H1 (cell line): ENCODE results near the gene PYGL. TPM values are rescaled to one million over a fixed set of nuclear protein-coding genes. Genes with fewer than 3 reads are reported as not detected.

Experiments
- CTCF ChIA-PET: fragments of 300-600 bp; sonication (Branson Sonifier 250); formaldehyde crosslinking; loops from one replicate; lab custom pipeline; 2021; ENCODE audit not compliant: partially characterized antibody; lab: Charles Lee
- POLR2A ChIA-PET: fragments of 300-600 bp; sonication (Branson Sonifier 250); formaldehyde crosslinking; loops from one replicate; lab custom pipeline; 2021; ENCODE audit warnings: inconsistent platforms; ENCODE audit not compliant: partially characterized antibody; lab: Charles Lee
- DNase-seq, 2 experiments: peaks; one replicate each; pipeline versions ENCODE4 v3.0.0 to v3.0.0-alpha.2; 2010 to 2022; ENCODE audit warnings: low spot score in 2 of 2, low read depth in 1 of 2, mixed read lengths in 1 of 2
- FAIRE-seq: peaks from 2 replicates; lab custom pipeline; 2011; peaks lifted over from hg19 to GRCh38; lab: Jason Lieb, UNC
- H2AFZ ChIP-seq: 2 replicates; pipeline ENCODE4 v1.8.1; 2012; ENCODE audit warnings: low read length, inconsistent platforms
- H2AK5ac ChIP-seq: 2 replicates; pipeline ENCODE4 v1.6.1; 2013; ENCODE audit warnings: low read depth, low read length
- H2BK120ac ChIP-seq: replicated peaks from 2 replicates; pipeline ENCODE3; 2013; ENCODE audit warnings: low read depth, low read length, inconsistent platforms
- H2BK12ac ChIP-seq: 2 replicates; pipeline ENCODE4 v1.6.1; 2013; ENCODE audit warnings: low read depth, low read length
- H2BK15ac ChIP-seq: 2 replicates; pipeline ENCODE4 v1.6.1; 2013; ENCODE audit warnings: low read length
- H2BK20ac ChIP-seq: 2 replicates; pipeline ENCODE4 v1.6.1; 2013; ENCODE audit warnings: low read length
- H2BK5ac ChIP-seq: 2 replicates; pipeline ENCODE4 v1.6.1; 2013; ENCODE audit warnings: low read depth, low read length
- H3K14ac ChIP-seq: 2 replicates; pipeline ENCODE4 v1.6.1; 2013; ENCODE audit warnings: inconsistent platforms; ENCODE audit not compliant: insufficient read length
- H3K18ac ChIP-seq: 2 replicates; pipeline ENCODE4 v1.6.1; 2013; ENCODE audit warnings: low read length; ENCODE audit errors: extremely low read depth
- H3K23ac ChIP-seq: 2 replicates; pipeline ENCODE4 v1.6.1; 2013; ENCODE audit warnings: inconsistent platforms; ENCODE audit not compliant: insufficient read length
- H3K23me2 ChIP-seq: 2 replicates; pipeline ENCODE4 v1.6.1; 2013; ENCODE audit warnings: low read depth, low read length
- H3K27ac ChIP-seq: 2 replicates; pipeline ENCODE4 v1.6.1; 2011; ENCODE audit warnings: low read depth, low read length, inconsistent platforms
- H3K27me3 ChIP-seq, 4 experiments: replicated peaks in 1 of 4; 1 replicate in 1 of 4; 2 replicates in 3 of 4; pipeline versions ENCODE4 v1.6.1 to v1.8.1; 2011 to 2013; ENCODE audit warnings: low read length in 3 of 4, mild to moderate bottlenecking in 3 of 4, inconsistent platforms in 2 of 4, mixed read lengths in 2 of 4, moderate library complexity in 1 of 4; ENCODE audit not compliant: control insufficient read depth in 3 of 4, insufficient read depth in 3 of 4; ENCODE audit errors: extremely low read depth in 1 of 4
- H3K36me3 ChIP-seq, 4 experiments: 2 replicates each; pipeline versions ENCODE4 v1.6.1 to v1.8.1; 2011 to 2013; ENCODE audit warnings: mild to moderate bottlenecking in 4 of 4, low read length in 3 of 4, moderate library complexity in 2 of 4, control low read depth in 1 of 4, inconsistent platforms in 1 of 4; ENCODE audit not compliant: insufficient read depth in 4 of 4, control insufficient read depth in 2 of 4
- H3K4ac ChIP-seq: replicated peaks from 2 replicates; pipeline ENCODE3; 2013; ENCODE audit warnings: low read length, low read depth, mixed read lengths, inconsistent platforms; ENCODE audit not compliant: insufficient read length
- H3K4me1 ChIP-seq, 4 experiments: replicated peaks in 1 of 4; 1 replicate in 1 of 4; 2 replicates in 3 of 4; pipeline versions ENCODE4 v1.6.1 to v1.8.1; 2011 to 2013; ENCODE audit warnings: low read length in 3 of 4, inconsistent platforms in 2 of 4, mixed read lengths in 1 of 4; ENCODE audit not compliant: insufficient read depth in 4 of 4, control insufficient read depth in 3 of 4
- H3K4me2 ChIP-seq, 2 experiments: 2 replicates each; pipeline versions ENCODE4 v1.6.1 to v1.8.1; 2011 to 2013; ENCODE audit warnings: low read depth in 2 of 2, low read length in 2 of 2, control low read depth in 1 of 2, inconsistent platforms in 1 of 2, mild to moderate bottlenecking in 1 of 2; ENCODE audit not compliant: insufficient read depth in 1 of 2
- H3K4me3 ChIP-seq, 4 experiments: fragments of 200-600, 300-600 bp in 1 of 4; sonication (generic), shearing (Covaris generic), sonication (Bioruptor Twin) in 1 of 4; 2 replicates each; pipeline versions ENCODE4 v1.5.1 to v1.8.1; 2011 to 2016; ENCODE audit warnings: low read length in 4 of 4, low read depth in 3 of 4, control low read depth in 2 of 4, inconsistent platforms in 2 of 4, mild to moderate bottlenecking in 2 of 4, mixed read lengths in 1 of 4, moderate library complexity in 1 of 4; ENCODE audit not compliant: insufficient read depth in 2 of 4; ENCODE audit errors: extremely low read depth in 1 of 4
- H3K56ac ChIP-seq: replicated peaks from 2 replicates; pipeline ENCODE3; 2013; ENCODE audit warnings: low read depth, mild to moderate bottlenecking, mixed read lengths, low read length, inconsistent platforms; ENCODE audit not compliant: insufficient read length
- H3K79me1 ChIP-seq: 2 replicates; pipeline ENCODE4 v1.6.1; 2013; ENCODE audit warnings: low read depth, low read length, control low read depth
- H3K79me2 ChIP-seq, 2 experiments: 2 replicates each; pipeline versions ENCODE4 v1.6.1 to v1.8.1; 2012 to 2013; ENCODE audit warnings: low read length in 2 of 2, mild to moderate bottlenecking in 2 of 2, inconsistent platforms in 1 of 2; ENCODE audit not compliant: insufficient read depth in 2 of 2, control insufficient read depth in 1 of 2
- H3K9ac ChIP-seq, 4 experiments: replicated peaks in 1 of 4; 1 replicate in 1 of 4; 2 replicates in 3 of 4; pipeline versions ENCODE4 v1.6.1 to v1.8.1; 2011 to 2013; ENCODE audit warnings: low read depth in 3 of 4, low read length in 3 of 4, control low read depth in 2 of 4, mild to moderate bottlenecking in 2 of 4, moderate library complexity in 2 of 4, inconsistent platforms in 1 of 4; ENCODE audit errors: extremely low read depth in 1 of 4
- H3K9me3 ChIP-seq, 2 experiments: 2 replicates each; pipeline versions ENCODE4 v1.6.1 to v1.8.1; 2012 to 2013; ENCODE audit warnings: mild to moderate bottlenecking in 2 of 2, moderate library complexity in 2 of 2, control low read depth in 1 of 2, inconsistent platforms in 1 of 2, low read depth in 1 of 2, low read length in 1 of 2, mixed read lengths in 1 of 2; ENCODE audit not compliant: insufficient read depth in 2 of 2
- H4K20me1 ChIP-seq, 2 experiments: replicated peaks in 1 of 2; 2 replicates each; pipeline versions ENCODE3 to v1.8.1; 2011 to 2013; ENCODE audit warnings: inconsistent platforms in 2 of 2, low read length in 2 of 2, mild to moderate bottlenecking in 1 of 2; ENCODE audit not compliant: insufficient read depth in 2 of 2, control insufficient read depth in 1 of 2
- H4K5ac ChIP-seq: 2 replicates; pipeline ENCODE4 v1.6.1; 2013; ENCODE audit warnings: low read length, low read depth, mixed read lengths, inconsistent platforms; ENCODE audit not compliant: insufficient read length
- H4K8ac ChIP-seq: 2 replicates; pipeline ENCODE4 v1.8.0; 2013; ENCODE audit warnings: mild to moderate bottlenecking, moderate library complexity, low read length, inconsistent platforms; ENCODE audit not compliant: insufficient read depth; ENCODE audit errors: extremely low read depth
- H4K91ac ChIP-seq: replicated peaks from 2 replicates; pipeline ENCODE3; 2013; ENCODE audit warnings: low read length, mixed read lengths, inconsistent platforms; ENCODE audit not compliant: insufficient read length
- BACH1 ChIP-seq: IDR thresholded peaks from 2 replicates; pipeline ENCODE4 v1.6.1; 2012; ENCODE audit warnings: low read length, improper control_type of control experiment
- CREB1 ChIP-seq: IDR thresholded peaks from 2 replicates; pipeline ENCODE4 v1.6.1; 2012; ENCODE audit warnings: inconsistent platforms
- EGR1 ChIP-seq: IDR thresholded peaks from 2 replicates; pipeline ENCODE4 v1.6.1; 2011; ENCODE audit warnings: low read depth, low read length, borderline replicate concordance
- FOSL1 ChIP-seq: IDR thresholded peaks from 2 replicates; pipeline ENCODE4 v1.6.1; 2011; ENCODE audit warnings: mild to moderate bottlenecking, low read depth, low read length, moderate library complexity; ENCODE audit not compliant: insufficient read depth
- JUN ChIP-seq: IDR thresholded peaks from 2 replicates; pipeline ENCODE4 v1.6.1; 2011; ENCODE audit warnings: low read depth, mild to moderate bottlenecking, improper control_type of control experiment, low read length
- RBBP5 ChIP-seq: IDR thresholded peaks from 2 replicates; pipeline ENCODE4 v1.7.1; 2012; ENCODE audit warnings: low read depth, mild to moderate bottlenecking, inconsistent platforms, low read length, moderate library complexity, borderline replicate concordance
- WGBS, 2 experiments: shearing (Covaris generic) in 1 of 2; methylation state at CpG; one replicate each; pipeline versions ENCODE4 v1.1.6 to v1.1.7; 2013 to 2015; ENCODE audit warnings: low lambda C conversion rate in 2 of 2, mixed read lengths in 2 of 2, inconsistent platforms in 1 of 2, low coverage in 1 of 2, missing lambda C conversion rate in 1 of 2; ENCODE audit not compliant: insufficient replicate concordance in 2 of 2, insufficient coverage in 1 of 2, insufficient read length in 1 of 2; ENCODE audit errors: extremely low coverage in 1 of 2, missing lambda C conversion rate in 1 of 2; 5-methylcytosine and 5-hydroxymethylcytosine counted together
- polyA plus RNA-seq, 7 experiments: library from polyadenylated mRNA; depleted of rRNA in 3 of 7; stranded (reverse) in 5 of 7; unstranded in 2 of 7; fragments of >200 nt in 5 of 7; fragments of 200-250 nt in 2 of 7; gene quantifications; 1 replicate in 5 of 7; 2 replicates in 1 of 7; 4 replicates in 1 of 7; pipeline versions ENCODE4 v1.2.1 to v1.2.3, GENCODE V29; 2011 to 2013; ENCODE audit warnings: missing spikeins in 2 of 7, mixed read lengths in 2 of 7
- total RNA-seq: library from RNA; stranded (reverse); fragmentation: NEBNext Ultra II Directional; extraction: Animal tissue kit (Norgen Biotek cat#: 25700); gene quantifications from 2 replicates; pipeline ENCODE4 v1.2.1, GENCODE V29; 2021
- TF ChIP-seq, protein P1 (sequence below): IDR thresholded peaks from 2 replicates; pipeline ENCODE4 v1.6.1; 2012; ENCODE audit warnings: low read length, inconsistent platforms
- TF ChIP-seq, protein P2 (sequence below): IDR thresholded peaks from 2 replicates; pipeline ENCODE4 v1.6.1; 2011; ENCODE audit warnings: low read length, improper control_type of control experiment
- TF ChIP-seq, protein P3 (sequence below): IDR thresholded peaks from 2 replicates; pipeline ENCODE4 v1.6.1; 2012; ENCODE audit warnings: inconsistent platforms

PYGL gene
- total and polyA plus RNA-seq, 2 of the 8 experiments (the other 6 are each of a cell fraction or from before 2014, with no cell fraction given), result 26.1 to 50.5 TPM

DNA sequence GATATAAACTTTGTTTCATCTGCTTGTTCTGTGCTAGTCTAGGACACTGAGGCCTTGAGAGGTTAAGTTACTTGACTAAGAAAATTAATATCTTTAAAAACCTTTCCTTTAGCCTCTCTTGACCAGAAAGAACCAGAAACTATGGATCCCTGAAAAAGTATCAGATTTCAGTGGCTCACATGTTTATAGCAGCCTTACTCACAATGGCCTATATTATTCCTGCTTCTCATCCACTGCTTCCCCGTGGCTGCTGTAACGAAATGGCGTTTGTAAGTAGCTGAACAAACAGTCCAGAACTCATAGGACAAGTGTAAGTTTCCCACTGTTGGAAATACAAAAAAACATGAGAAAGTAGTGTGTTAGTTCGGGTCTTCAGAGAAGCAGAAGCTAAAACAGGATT, 3.2 kb upstream of the PYGL start:
- H3K9ac ChIP-seq, result no peak overlapping the region
- no peaks in the 10 kb centered on the region for H3K79me2 ChIP-seq
- H3K4me2 ChIP-seq, result no peak overlapping the region
- 88% methylated on average over 4 of the region's 4 CpGs; no CpG with 5 or more reads in 1 of the 2 experiments for WGBS, 2 experiments
- H3K79me1 ChIP-seq, result no peaks in the 10 kb centered on the region
- H2BK20ac ChIP-seq, result no peak overlapping the region
- H3K4me3 ChIP-seq, result no peak overlapping the region
- no peak overlapping the region for H3K23ac ChIP-seq
- H4K20me1 ChIP-seq, result no peaks in the 10 kb centered on the region
- H3K14ac ChIP-seq, result no peak overlapping the region
- H2BK5ac ChIP-seq, result no peak overlapping the region
- no peak for DNase-seq
- no peak overlapping the region for H3K27ac ChIP-seq
- H2AFZ ChIP-seq, result peak overlapping the region; percentile 19; the same call in 1 of the 2 replicates
- ChIA-PET POLR2A (no interaction called here), CTCF (interaction anchor here (1.2 to 1.8 kb wide), 3 partner anchors 8 to 86 kb away, joined by 3 to 10 read pairs (median 3); no protein-coding TSS in a partner anchor)
- H4K8ac ChIP-seq, result no peak overlapping the region
- peaks cover 18% of the 10 kb centered on the region for H3K23me2 ChIP-seq
- no peak overlapping the region for H2BK120ac ChIP-seq
- no peak overlapping the region for H3K56ac ChIP-seq
- H4K91ac ChIP-seq, result no peak overlapping the region
- no peak overlapping the region for H2BK12ac ChIP-seq
- 0 out of 7 replicates have a peak, but pooled peaks cover 0 to 2% (median 0%) of the 10 kb centered on the region in 4 experiments for H3K27me3 ChIP-seq
- peaks cover 0 to 2% of the 10 kb centered on the region in 2 experiments; a peak in 1 of 4 replicates for H3K9me3 ChIP-seq
- H3K36me3 ChIP-seq, result no peaks in the 10 kb centered on the region
- peaks cover 0 to 4% (median 1%) of the 10 kb centered on the region in 4 experiments; a peak in 4 of 7 replicates for H3K4me1 ChIP-seq
- H2AK5ac ChIP-seq, result no peak overlapping the region
- no peak for FAIRE-seq
- H2BK15ac ChIP-seq, result no peak overlapping the region
- no peak overlapping the region for H3K4ac ChIP-seq
- no peak overlapping the region for H3K18ac ChIP-seq
- no peak overlapping the region for H4K5ac ChIP-seq
- TF ChIP-seq RBBP5 (no peak), JUN (no peak), EGR1 (no peak), FOSL1 (no peak), BACH1 (no peak), CREB1 (no peak)
- TF ChIP-seq, protein P1, sequence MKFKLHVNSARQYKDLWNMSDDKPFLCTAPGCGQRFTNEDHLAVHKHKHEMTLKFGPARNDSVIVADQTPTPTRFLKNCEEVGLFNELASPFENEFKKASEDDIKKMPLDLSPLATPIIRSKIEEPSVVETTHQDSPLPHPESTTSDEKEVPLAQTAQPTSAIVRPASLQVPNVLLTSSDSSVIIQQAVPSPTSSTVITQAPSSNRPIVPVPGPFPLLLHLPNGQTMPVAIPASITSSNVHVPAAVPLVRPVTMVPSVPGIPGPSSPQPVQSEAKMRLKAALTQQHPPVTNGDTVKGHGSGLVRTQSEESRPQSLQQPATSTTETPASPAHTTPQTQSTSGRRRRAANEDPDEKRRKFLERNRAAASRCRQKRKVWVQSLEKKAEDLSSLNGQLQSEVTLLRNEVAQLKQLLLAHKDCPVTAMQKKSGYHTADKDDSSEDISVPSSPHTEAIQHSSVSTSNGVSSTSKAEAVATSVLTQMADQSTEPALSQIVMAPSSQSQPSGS, result no peak
- TF ChIP-seq, protein P2, sequence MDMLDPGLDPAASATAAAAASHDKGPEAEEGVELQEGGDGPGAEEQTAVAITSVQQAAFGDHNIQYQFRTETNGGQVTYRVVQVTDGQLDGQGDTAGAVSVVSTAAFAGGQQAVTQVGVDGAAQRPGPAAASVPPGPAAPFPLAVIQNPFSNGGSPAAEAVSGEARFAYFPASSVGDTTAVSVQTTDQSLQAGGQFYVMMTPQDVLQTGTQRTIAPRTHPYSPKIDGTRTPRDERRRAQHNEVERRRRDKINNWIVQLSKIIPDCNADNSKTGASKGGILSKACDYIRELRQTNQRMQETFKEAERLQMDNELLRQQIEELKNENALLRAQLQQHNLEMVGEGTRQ, result no peak
- TF ChIP-seq, protein P3, sequence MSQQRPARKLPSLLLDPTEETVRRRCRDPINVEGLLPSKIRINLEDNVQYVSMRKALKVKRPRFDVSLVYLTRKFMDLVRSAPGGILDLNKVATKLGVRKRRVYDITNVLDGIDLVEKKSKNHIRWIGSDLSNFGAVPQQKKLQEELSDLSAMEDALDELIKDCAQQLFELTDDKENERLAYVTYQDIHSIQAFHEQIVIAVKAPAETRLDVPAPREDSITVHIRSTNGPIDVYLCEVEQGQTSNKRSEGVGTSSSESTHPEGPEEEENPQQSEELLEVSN, result no peak
